ENCODE data around the gene VWA7. TPM values are rescaled to one million over a fixed set of nuclear protein-coding genes. Genes with fewer than 3 reads are reported as not detected.
"Not testable (repeated sequence)": the region's sequence is repeated elsewhere in the genome, so short reads cannot be mapped to it uniquely, and the experiment has no call there.

Gene VWA7
- total RNA-seq, 1 donor from 2014 or later: 0.26 TPM

GRCh38 chr6:31814677-31815024 is 37.5 kb upstream of the VWA7 start:
- FAIRE-seq: no peak
- H3K4me3 ChIP-seq (ENCODE audit: low read depth, low read length): peak overlapping the region; percentile 51
- TF ChIP-seq, protein P1, sequence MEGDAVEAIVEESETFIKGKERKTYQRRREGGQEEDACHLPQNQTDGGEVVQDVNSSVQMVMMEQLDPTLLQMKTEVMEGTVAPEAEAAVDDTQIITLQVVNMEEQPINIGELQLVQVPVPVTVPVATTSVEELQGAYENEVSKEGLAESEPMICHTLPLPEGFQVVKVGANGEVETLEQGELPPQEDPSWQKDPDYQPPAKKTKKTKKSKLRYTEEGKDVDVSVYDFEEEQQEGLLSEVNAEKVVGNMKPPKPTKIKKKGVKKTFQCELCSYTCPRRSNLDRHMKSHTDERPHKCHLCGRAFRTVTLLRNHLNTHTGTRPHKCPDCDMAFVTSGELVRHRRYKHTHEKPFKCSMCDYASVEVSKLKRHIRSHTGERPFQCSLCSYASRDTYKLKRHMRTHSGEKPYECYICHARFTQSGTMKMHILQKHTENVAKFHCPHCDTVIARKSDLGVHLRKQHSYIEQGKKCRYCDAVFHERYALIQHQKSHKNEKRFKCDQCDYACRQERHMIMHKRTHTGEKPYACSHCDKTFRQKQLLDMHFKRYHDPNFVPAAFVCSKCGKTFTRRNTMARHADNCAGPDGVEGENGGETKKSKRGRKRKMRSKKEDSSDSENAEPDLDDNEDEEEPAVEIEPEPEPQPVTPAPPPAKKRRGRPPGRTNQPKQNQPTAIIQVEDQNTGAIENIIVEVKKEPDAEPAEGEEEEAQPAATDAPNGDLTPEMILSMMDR (IDR thresholded peaks at IDR 0.05; ENCODE audit: insufficient read depth, low read length, severe bottlenecking): no peak

DNA sequence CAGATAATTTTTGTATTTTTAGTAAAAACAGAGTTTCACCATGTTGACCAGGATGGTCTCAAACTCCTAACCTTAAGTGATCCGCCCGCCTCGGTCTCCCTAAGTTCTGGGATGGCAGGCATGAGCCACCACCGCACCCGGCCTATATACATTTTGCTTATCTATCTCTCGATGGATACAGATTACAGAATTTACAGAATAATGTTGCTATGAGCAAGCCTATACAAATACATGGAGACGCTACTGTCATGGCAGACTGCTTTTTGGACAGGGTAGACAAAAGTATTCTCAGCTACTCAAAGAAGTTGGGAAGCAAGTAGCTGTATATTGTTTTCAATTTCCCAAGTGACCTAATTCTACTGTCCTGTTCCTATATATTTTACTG is 36.3 kb upstream of the VWA7 start:
- Histone ChIP-seq H3K36me3 (ENCODE audit: control insufficient read depth, insufficient read depth, low read length) (no peaks in the 10 kb centered on the region), H3K27me3 (ENCODE audit: control insufficient read depth, insufficient read depth, low read length) (no peaks in the 10 kb centered on the region), H3K4me3 (ENCODE audit: low read depth, low read length) (no peak overlapping the region)
- TF ChIP-seq, protein P1 (IDR thresholded peaks at IDR 0.05; ENCODE audit: insufficient read depth, low read length, severe bottlenecking): no peak
- FAIRE-seq (no peak), DNase-seq (ENCODE audit: low read depth) (no peak)

More at GRCh38 chr6:31814677-31815024, 37.5 kb upstream of the VWA7 start:
- Histone ChIP-seq H3K27me3 (ENCODE audit: control insufficient read depth, insufficient read depth, low read length) (no peaks in the 10 kb centered on the region), H3K36me3 (ENCODE audit: control insufficient read depth, insufficient read depth, low read length) (no peaks in the 10 kb centered on the region)
- DNase-seq (ENCODE audit: low read depth): peak; percentile 98

GRCh38 chr6:31811645-31812044 is 34.5 kb upstream of the VWA7 start:
- FAIRE-seq (no peak), DNase-seq (ENCODE audit: low read depth) (no peak)
- H3K27me3 ChIP-seq (ENCODE audit: control insufficient read depth, insufficient read depth, low read length): no peaks in the 10 kb centered on the region
- no peak overlapping the region for H3K4me3 ChIP-seq (ENCODE audit: low read depth, low read length)
- no peaks in the 10 kb centered on the region for H3K36me3 ChIP-seq (ENCODE audit: control insufficient read depth, insufficient read depth, low read length)
- TF ChIP-seq, protein P1 (IDR thresholded peaks at IDR 0.05; ENCODE audit: insufficient read depth, low read length, severe bottlenecking): no peak

DNA sequence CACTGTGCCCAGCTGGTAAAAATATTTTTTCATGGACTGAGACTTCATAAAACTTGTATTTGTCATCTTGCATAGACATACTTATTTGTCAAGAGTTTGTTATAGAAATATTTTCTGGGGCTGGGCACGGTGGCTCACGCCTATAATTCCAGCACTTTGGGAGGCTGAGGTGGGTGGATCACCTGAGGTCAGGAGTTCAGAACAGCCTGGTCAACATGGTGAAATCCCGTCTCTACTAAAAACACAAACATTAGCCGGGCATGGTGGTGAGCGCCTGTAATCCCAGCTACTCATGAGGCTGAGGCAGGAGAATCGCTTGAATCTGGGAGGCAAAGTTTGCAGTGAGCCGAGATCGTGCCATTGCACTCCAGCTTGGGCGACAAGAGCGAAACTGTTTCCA is 31.5 kb upstream of the VWA7 start:
- not testable (repeated sequence) for DNase-seq (ENCODE audit: low read depth); H3K36me3 ChIP-seq (ENCODE audit: control insufficient read depth, insufficient read depth, low read length); H3K27me3 ChIP-seq (ENCODE audit: control insufficient read depth, insufficient read depth, low read length); FAIRE-seq; H3K4me3 ChIP-seq (ENCODE audit: low read depth, low read length)

- H3K4me3 ChIP-seq (ENCODE audit: low read depth, low read length): peak within 1 kb of the TSS; percentile 60
- no peaks in the 10 kb centered on the region for H3K27me3 ChIP-seq (ENCODE audit: control insufficient read depth, insufficient read depth, low read length)
- TF ChIP-seq, protein P1 (IDR thresholded peaks at IDR 0.05; ENCODE audit: insufficient read depth, low read length, severe bottlenecking): peak; percentile 25
- DNase-seq (ENCODE audit: low read depth) (peak; percentile 88), FAIRE-seq (no peak)
- no peaks in the 10 kb centered on the region for H3K36me3 ChIP-seq (ENCODE audit: control insufficient read depth, insufficient read depth, low read length)
Observed at GRCh38 chr6:31806470-31807272, 29.5 kb upstream of the VWA7 start, which contains the start of gene LSM2. TSS of gene LSM2 (minus strand) at chr6:31806966. CDS start at chr6:31806757, 209 bp downstream.

- TF ChIP-seq, protein P1 (IDR thresholded peaks at IDR 0.05; ENCODE audit: insufficient read depth, low read length, severe bottlenecking): no peak
- FAIRE-seq: no peak
- no peaks in the 10 kb centered on the region for H3K36me3 ChIP-seq (ENCODE audit: control insufficient read depth, insufficient read depth, low read length)
- H3K4me3 ChIP-seq (ENCODE audit: low read depth, low read length): peak overlapping the region; percentile 60
- peak; percentile 51 for DNase-seq (ENCODE audit: low read depth)
- H3K27me3 ChIP-seq (ENCODE audit: control insufficient read depth, insufficient read depth, low read length): no peaks in the 10 kb centered on the region
Observed at GRCh38 chr6:31805939-31806469, 28.9 kb upstream of the VWA7 start.

DNA sequence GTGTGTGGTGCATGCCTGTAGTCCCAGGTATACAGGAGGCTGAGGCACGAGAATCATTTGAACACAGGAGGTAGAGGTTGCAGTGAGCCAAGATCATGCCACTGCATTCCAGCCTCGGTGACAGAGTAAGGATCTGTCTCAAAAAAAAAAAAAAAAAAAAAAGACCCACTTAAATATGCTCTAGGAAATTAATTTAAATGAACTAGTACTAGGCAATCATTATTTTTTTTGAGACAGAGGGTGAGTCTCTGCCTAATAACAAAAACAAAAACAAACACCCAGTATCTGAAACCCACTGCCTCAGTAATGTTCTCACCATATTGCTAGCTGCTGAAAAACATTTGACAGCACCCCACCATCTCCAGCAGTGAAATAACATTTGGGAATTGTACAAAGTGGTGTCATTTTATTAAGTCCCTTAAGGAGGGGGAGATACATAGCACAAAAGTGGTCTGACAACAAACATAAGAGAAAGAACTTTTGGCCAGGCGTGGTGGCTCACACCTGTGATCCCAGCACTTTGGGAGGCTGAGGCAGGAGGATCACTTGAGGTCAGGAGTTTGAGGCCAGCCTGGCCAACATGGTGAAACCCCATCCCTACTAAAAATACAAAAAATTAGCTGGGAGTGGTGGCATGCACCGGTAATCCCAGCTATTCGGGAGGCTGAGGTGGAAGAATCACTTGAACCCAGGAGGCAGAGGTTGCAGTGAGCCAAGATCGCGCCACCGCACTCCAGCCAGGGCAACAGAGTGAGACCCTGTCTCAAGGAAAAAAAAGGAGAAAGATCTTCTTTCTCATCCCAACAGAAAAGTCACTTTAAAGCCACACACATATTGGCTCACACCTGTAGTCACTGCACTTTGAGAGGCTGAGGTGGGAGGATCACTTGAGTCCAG is 24.2 kb upstream of the VWA7 start:
- H3K36me3 ChIP-seq (ENCODE audit: control insufficient read depth, insufficient read depth, low read length); H3K27me3 ChIP-seq (ENCODE audit: control insufficient read depth, insufficient read depth, low read length); DNase-seq (ENCODE audit: low read depth); FAIRE-seq; H3K4me3 ChIP-seq (ENCODE audit: low read depth, low read length): not testable (repeated sequence)

Data from bronchial epithelial cell (primary cell).